COLO829 (cell line): Measurements from ENCODE around the gene BCL2L2.

ENCODE experiments used
- DNase-seq: peaks from one replicate; pipeline ENCODE4 v3.0.0; 2012; ENCODE audit warnings: low spot score

Gene BCL2L2

DNA sequence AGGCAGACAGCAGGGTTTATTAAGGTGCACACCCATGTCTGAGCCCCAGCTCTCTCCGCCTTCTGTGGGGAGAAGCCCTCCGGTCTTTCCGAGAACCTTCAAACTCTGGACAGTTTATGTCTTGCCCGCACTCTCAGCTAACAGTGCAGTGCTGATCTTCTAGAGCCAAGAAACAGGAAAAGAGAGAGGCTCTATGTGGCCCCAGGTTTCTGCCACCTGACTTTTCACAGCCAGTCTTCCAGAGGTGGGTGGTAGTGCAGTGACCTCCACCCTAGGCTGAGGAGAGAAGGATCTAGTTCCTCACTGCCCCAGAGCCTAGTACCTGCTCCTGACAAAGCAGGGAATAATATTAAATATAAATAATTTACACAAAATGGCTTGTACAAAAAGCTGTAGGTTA, 50.0 kb downstream of the BCL2L2 start:
- no peak for DNase-seq

DNA sequence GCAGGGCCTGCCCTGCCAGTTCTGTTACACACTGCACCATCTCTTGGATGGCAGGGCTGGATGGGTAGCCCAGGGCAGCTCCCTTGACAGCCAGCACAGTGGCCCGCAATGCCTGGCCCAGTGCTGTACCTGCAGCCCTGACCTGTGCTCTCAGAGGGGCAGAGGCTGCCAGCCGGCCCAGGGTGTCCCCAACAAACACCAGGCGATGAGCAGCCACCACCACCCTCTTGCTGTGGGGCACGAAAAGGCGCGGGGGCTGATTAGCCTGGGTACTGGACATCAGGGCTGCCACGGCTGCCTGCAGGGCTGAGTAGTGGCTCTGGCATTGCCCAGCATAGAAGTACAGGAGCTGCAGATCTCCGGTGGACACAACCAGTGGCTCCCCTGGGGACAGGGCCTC, 50.6 kb downstream of the BCL2L2 start:
- no peak for DNase-seq

DNA sequence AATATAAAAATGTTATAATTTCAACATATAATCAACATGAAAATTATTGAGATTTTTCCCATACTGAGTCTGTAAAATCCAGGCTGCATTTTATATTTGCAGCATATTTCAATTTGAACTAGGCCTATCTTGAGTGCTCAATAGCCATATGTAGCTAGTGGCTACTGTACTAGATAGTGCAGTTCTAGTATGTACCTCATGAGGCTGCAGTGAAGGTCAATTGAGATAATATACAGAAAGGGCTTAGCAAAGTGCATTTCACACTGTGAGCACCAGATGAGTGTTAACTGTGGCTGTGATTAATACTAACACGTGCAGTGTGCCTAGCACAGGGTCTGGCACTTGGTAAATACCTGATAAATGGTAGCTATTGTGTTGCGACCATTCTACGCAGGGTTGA, 51.4 kb downstream of the BCL2L2 start:
- no peak for DNase-seq

DNA sequence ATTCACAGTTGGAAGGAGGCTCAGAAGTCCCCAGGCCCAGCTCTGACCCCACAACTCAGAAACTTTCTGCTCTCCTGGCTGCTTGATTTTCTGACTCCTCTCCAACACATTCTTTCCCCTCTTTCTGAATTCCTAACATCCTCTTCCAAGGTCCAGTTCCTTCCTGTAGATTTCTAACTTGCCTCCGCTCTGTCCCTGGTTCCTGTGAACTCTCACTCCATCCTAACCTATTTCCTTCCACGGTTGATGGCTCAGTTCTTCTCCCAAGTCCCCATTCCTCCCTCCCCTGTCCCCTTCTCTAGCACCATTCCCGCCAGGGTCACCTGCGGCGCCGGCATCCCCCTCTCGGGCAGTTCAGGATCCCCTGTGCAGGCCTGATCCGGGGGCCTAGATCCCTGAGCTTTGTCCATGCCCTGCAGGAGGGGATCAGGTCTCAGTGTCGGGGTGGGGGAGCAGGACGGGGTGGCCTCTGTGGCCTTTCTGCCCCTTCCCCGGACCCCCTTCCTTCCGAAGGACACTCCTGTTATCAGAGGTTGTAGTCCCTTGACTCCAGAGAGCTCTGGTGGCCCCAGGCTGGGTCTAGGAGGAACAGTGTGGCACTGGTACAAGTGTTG, 52.0 kb downstream of the BCL2L2 start:
- no peak for DNase-seq

DNA sequence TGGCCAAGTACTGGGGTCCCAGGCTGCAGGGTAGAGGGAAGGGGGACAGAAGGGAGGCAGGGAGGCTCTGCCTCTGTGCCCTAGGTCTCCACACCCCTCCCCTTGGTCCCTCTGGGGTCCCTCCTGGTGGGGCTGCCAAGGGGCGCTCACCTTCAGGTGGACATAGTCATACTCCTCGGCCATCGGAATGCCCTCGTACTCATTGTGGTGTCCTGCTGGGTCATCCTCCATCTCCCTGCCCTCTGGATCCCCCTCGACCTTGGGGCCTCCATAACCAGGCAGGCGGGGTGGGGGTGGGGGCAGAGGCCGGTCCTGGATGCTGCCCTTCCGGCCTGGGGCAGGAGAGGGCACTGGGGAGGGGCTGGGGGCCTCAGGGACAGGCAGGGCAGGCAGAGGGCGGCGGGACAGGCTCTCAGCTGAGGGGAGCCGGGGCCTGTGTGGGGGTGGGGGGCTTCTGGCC, 52.6 kb downstream of the BCL2L2 start:
- no peak for DNase-seq

DNA sequence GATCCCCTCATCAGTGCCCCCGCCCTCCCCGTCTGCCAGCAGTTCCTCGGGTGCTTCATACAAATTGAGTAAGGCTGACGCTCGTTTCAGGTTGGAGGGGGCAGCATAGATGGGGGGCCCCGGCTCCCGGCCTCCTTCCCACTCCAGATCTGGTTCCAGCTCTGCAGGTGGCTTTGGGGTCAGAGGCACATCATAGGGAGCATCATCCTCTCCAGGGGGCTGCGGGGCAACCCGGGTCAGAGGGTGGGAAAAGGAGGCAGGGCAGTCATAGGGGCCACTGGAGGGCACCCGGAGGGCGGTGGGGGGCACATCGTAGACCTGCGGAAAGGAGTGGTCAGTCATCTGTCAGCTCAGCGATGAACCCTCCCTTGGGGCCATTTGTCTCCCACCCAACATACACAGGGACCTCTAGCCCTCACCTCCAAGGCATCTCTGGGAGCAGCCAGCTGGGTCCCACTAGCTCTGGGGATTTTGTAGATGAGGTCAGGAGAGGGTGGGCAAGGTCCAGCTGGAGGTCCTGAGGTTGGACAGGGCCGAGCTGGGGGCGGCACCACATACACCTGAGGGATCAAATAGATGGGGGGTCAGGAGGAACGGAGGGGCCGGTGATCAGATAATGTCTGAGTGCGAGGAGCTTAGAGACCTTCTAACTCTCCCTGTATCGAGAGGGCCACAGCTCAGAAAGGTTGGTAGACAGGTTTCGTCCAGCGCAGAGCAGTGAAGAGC, 53.3 kb downstream of the BCL2L2 start:
- DNase-seq: no peak

DNA sequence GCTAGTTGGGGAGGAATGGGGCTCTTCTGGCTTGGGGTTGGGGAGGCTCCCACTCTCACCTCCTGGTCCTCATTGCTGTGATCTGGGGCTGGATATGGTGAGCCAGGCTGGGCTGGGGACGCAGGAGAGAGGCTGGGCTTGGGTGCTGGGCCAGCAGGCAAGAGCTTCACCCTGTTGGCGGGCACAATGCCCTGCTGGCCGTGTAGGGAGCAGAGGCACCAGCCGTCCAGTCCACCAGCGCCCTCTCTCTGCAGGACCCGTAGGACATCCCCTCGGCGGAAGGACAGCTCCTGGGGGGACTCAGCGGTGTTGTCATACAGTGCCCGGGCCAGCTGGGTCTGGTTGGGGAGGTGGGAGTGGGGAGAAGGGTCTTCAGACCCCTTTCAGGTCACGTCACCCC, 53.9 kb downstream of the BCL2L2 start:
- no peak for DNase-seq

DNA sequence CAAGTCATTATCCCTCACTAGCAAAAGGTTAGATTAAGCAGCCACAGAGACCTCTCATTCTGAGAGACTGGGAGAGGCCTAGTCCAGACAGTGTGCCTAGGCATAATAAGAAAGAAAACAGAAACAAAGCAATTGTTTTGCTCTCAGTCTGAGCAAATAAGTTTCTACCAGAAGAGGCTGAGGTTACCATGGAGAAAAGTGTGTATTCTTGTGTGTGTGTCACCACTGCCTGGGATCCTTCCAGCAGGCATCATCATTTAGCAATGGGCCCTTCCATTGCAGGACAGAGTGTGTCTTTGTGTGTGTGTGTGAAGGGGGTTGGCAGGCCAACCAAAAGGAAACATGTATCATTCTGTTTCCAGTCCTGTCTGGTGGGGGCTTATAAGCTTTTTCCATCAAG, 54.7 kb downstream of the BCL2L2 start:
- DNase-seq: peak; percentile 34
